ENCODE results near the gene PPP1R10. TPM values are rescaled to one million over a fixed set of nuclear protein-coding genes. Genes with fewer than 3 reads are reported as not detected.
"Not testable (repeated sequence)": the region's sequence is repeated elsewhere in the genome, so short reads cannot be mapped to it uniquely, and the experiment has no call there.

PPP1R10 gene
- total RNA-seq, 4 donors from 2014 or later = 47.6 to 74.0 (median 61.3) TPM

GRCh38 chr6:30599625-30600324 is 17.3 kb downstream of the PPP1R10 start:
- Histone ChIP-seq H3K27me3 (no peaks in the 10 kb centered on the region), H3K4me1 (no peaks in the 10 kb centered on the region), H3K4me3 (no peak overlapping the region), H3K9me3 (no peaks in the 10 kb centered on the region), H3K36me3 (peaks cover 2 to 47% (median 3%) of the 10 kb centered on the region in 3 donors), H3K27ac (no peak overlapping the region)
- DNase-seq = no peak
- TF ChIP-seq POLR2A (IDR thresholded peaks at IDR 0.05) = no peak
- no peak for TF ChIP-seq CTCF (IDR thresholded peaks at IDR 0.05)

GRCh38 chr6:30598912-30599624 is 18.0 kb downstream of the PPP1R10 start:
- Histone ChIP-seq H3K4me1 (no peaks in the 10 kb centered on the region), H3K4me3 (no peak overlapping the region), H3K27ac (no peak overlapping the region), H3K36me3 (peaks cover 0 to 47% (median 2%) of the 10 kb centered on the region in 3 donors), H3K27me3 (no peaks in the 10 kb centered on the region), H3K9me3 (no peaks in the 10 kb centered on the region)
- TF ChIP-seq CTCF (IDR thresholded peaks at IDR 0.05) (no peak), POLR2A (IDR thresholded peaks at IDR 0.05) (no peak)
- DNase-seq = no peak

- H3K4me1 ChIP-seq, H3K27me3 ChIP-seq, H3K27ac ChIP-seq, H3K4me3 ChIP-seq, H3K9me3 ChIP-seq: not testable (repeated sequence)
- DNase-seq = peak; percentile 69 to 94 (median 89)
- peaks cover 0 to 40% (median 0%) of the 10 kb centered on the region in 3 donors for H3K36me3 ChIP-seq
- peak; percentile 47 to 88 (median 84) for TF ChIP-seq CTCF (IDR thresholded peaks at IDR 0.05)
Measured at GRCh38 chr6:30597315-30598144, 19.5 kb downstream of the PPP1R10 start.

GRCh38 chr6:30592287-30592686 is 24.8 kb downstream of the PPP1R10 start:
- no peaks in the 10 kb centered on the region for H3K9me3 ChIP-seq
- DNase-seq = no peak
- H3K36me3 ChIP-seq = peaks cover 0 to 68% (median 0%) of the 10 kb centered on the region in 3 donors
- H3K27ac ChIP-seq = no peak overlapping the region
- H3K4me3 ChIP-seq = no peak overlapping the region
- no peak for TF ChIP-seq POLR2A (IDR thresholded peaks at IDR 0.05)
- TF ChIP-seq CTCF (IDR thresholded peaks at IDR 0.05) = no peak
- H3K27me3 ChIP-seq = no peaks in the 10 kb centered on the region
- H3K4me1 ChIP-seq = no peaks in the 10 kb centered on the region

GRCh38 chr6:30591008-30591407 is 26.0 kb downstream of the PPP1R10 start:
- TF ChIP-seq POLR2A (IDR thresholded peaks at IDR 0.05) (no peak), CTCF (IDR thresholded peaks at IDR 0.05) (no peak)
- Histone ChIP-seq H3K4me3 (no peak overlapping the region), H3K36me3 (peaks cover 0 to 81% (median 0%) of the 10 kb centered on the region in 3 donors), H3K9me3 (no peaks in the 10 kb centered on the region), H3K27me3 (no peaks in the 10 kb centered on the region), H3K27ac (no peak overlapping the region), H3K4me1 (no peaks in the 10 kb centered on the region)
- no peak for DNase-seq
